ENCODE results near the gene SPTLC3. TPM values are rescaled to one million over a fixed set of nuclear protein-coding genes. Genes with fewer than 3 reads are reported as not detected.

SPTLC3 gene
- total RNA-seq, 2 donors from 2014 or later, result 5.3 to 18.4 TPM

- Histone ChIP-seq H3K36me3 (replicated peaks in 1 of 2; ENCODE audit: insufficient read depth in 1 of 2, low read depth in 2 of 2) (no peaks in the 10 kb centered on the region), H3K4me3 (no peak overlapping the region), H3K27ac (no peak overlapping the region), H3K27me3 (no peaks in the 10 kb centered on the region), H3K4me1 (no peaks in the 10 kb centered on the region), H3K9me3 (no peaks in the 10 kb centered on the region)
- intact Hi-C loops (cut with DNase I), result no loop called here
- DNase-seq (no peak), ATAC-seq (no peak)
- 89 to 93% methylated on average over 2 of the region's 2 CpGs for WGBS, 2 donors
- TF ChIP-seq CTCF (IDR thresholded peaks at IDR 0.05), result no peak
- TF ChIP-seq POLR2A (IDR thresholded peaks at IDR 0.05), result no peak
Observed at GRCh38 chr20:12984069-12984765, 24.6 kb upstream of the SPTLC3 start.

GRCh38 chr20:12984863-12985262 lies 23.9 kb upstream of the SPTLC3 start:
- no peaks in the 10 kb centered on the region for H3K36me3 ChIP-seq (replicated peaks in 1 of 2; ENCODE audit: insufficient read depth in 1 of 2, low read depth in 2 of 2)

GRCh38 chr20:12987261-12987660 lies 21.5 kb upstream of the SPTLC3 start:
- Histone ChIP-seq H3K4me3 (no peak overlapping the region), H3K36me3 (replicated peaks in 1 of 2; ENCODE audit: insufficient read depth in 1 of 2, low read depth in 2 of 2) (no peaks in the 10 kb centered on the region), H3K27me3 (no peaks in the 10 kb centered on the region), H3K27ac (no peak overlapping the region), H3K4me1 (no peaks in the 10 kb centered on the region), H3K9me3 (no peaks in the 10 kb centered on the region)
- WGBS, 2 donors, result 71 to 77% methylated on average over 3 of the region's 3 CpGs
- ATAC-seq (no peak), DNase-seq (no peak)
- intact Hi-C loops (cut with DNase I), result no loop called here
- TF ChIP-seq POLR2A (IDR thresholded peaks at IDR 0.05) (no peak), CTCF (IDR thresholded peaks at IDR 0.05) (no peak)

More at GRCh38 chr20:12984863-12985262, 23.9 kb upstream of the SPTLC3 start:
- Histone ChIP-seq H3K4me3 (no peak overlapping the region), H3K9me3 (no peaks in the 10 kb centered on the region), H3K27me3 (no peaks in the 10 kb centered on the region), H3K27ac (no peak overlapping the region), H3K4me1 (no peaks in the 10 kb centered on the region)
- DNase-seq (no peak), ATAC-seq (no peak)
- intact Hi-C loops (cut with DNase I), result no loop called here
- 68 to 77% methylated on average over 2 of the region's 2 CpGs for WGBS, 2 donors
- TF ChIP-seq CTCF (IDR thresholded peaks at IDR 0.05), result no peak
- TF ChIP-seq POLR2A (IDR thresholded peaks at IDR 0.05), result no peak

- no peak for ATAC-seq
- WGBS, 2 donors, result 79 to 83% methylated on average over 3 of the region's 3 CpGs
- intact Hi-C loops (cut with DNase I), result no loop called here
Observed at GRCh38 chr20:12989586-12990115, 19.1 kb upstream of the SPTLC3 start.

More at GRCh38 chr20:12989586-12990115, 19.1 kb upstream of the SPTLC3 start:
- H3K4me1 ChIP-seq, result no peaks in the 10 kb centered on the region
- H3K27me3 ChIP-seq, result no peaks in the 10 kb centered on the region
- no peaks in the 10 kb centered on the region for H3K9me3 ChIP-seq
- DNase-seq, result no peak
- H3K27ac ChIP-seq, result no peak overlapping the region
- H3K36me3 ChIP-seq (replicated peaks in 1 of 2; ENCODE audit: insufficient read depth in 1 of 2, low read depth in 2 of 2), result no peaks in the 10 kb centered on the region
- no peak for TF ChIP-seq POLR2A (IDR thresholded peaks at IDR 0.05)
- no peak for TF ChIP-seq CTCF (IDR thresholded peaks at IDR 0.05)
- no peak overlapping the region for H3K4me3 ChIP-seq
